IMR-90 (cell line): ENCODE measurements around the gene TOE1. TPM values are rescaled to one million over a fixed set of nuclear protein-coding genes. Genes with fewer than 3 reads are reported as not detected.

Experiments
- ATAC-seq: fragments of 200-7000 bp; cut with Tn5 transposase; 2 replicates; pipeline ENCODE4 v1.9.1; 2020; ENCODE audit warnings: low read depth, mild to moderate bottlenecking, moderate library complexity
- BruUV-seq: library from RNA; stranded (reverse); fragments of 400-500 nt; replicated peaks from 2 replicates; lab custom pipeline; 2021; lab: Mats Ljungman, UMichigan
- CTCF ChIA-PET: fragments of 300-600 bp; formaldehyde crosslinking; extraction: SDS; loops from one replicate; lab custom pipeline; 2021; ENCODE audit warnings: antibody characterized with exemption; lab: Yijun Ruan, JAX
- POLR2A ChIA-PET: fragments of 300-600 bp; sonication (Branson Sonifier 250); formaldehyde crosslinking; loops from one replicate; lab custom pipeline; 2022; ENCODE audit warnings: antibody characterized with exemption; ENCODE audit not compliant: unreplicated experiment; lab: Charles Lee
- DNase-seq: peaks from one replicate; pipeline ENCODE4 v3.0.0; 2013
- H2AFZ ChIP-seq: replicated peaks from 2 replicates; pipeline ENCODE3; 2013; ENCODE audit warnings: low read length, mild to moderate bottlenecking; ENCODE audit not compliant: poor library complexity
- H2AK5ac ChIP-seq: 2 replicates; pipeline ENCODE4 v1.6.1; 2013; ENCODE audit warnings: low read depth, low read length, inconsistent platforms
- H2AK9ac ChIP-seq: replicated peaks from 2 replicates; pipeline ENCODE3; 2013; ENCODE audit warnings: mild to moderate bottlenecking, low read depth, low read length, moderate library complexity; ENCODE audit not compliant: poor library complexity
- H2BK120ac ChIP-seq: 2 replicates; pipeline ENCODE4 v1.6.1; 2013; ENCODE audit warnings: low read depth, low read length, inconsistent platforms
- H2BK15ac ChIP-seq: 3 replicates; pipeline ENCODE4 v1.6.1; 2013; ENCODE audit warnings: low read depth, low read length, inconsistent platforms
- H2BK20ac ChIP-seq: 2 replicates; pipeline ENCODE4 v1.6.1; 2013; ENCODE audit warnings: low read depth, mild to moderate bottlenecking, inconsistent platforms, low read length, moderate library complexity
- H2BK5ac ChIP-seq: 2 replicates; pipeline ENCODE4 v1.6.1; 2013; ENCODE audit warnings: mild to moderate bottlenecking, low read depth, low read length, inconsistent platforms; ENCODE audit not compliant: poor library complexity, severe bottlenecking
- H3K14ac ChIP-seq: replicated peaks from 2 replicates; pipeline ENCODE4 v1.6.1; 2013; ENCODE audit warnings: low read depth, low read length, inconsistent platforms
- H3K18ac ChIP-seq: 2 replicates; pipeline ENCODE4 v1.6.1; 2013; ENCODE audit warnings: low read depth, low read length, control low read depth
- H3K23ac ChIP-seq: 2 replicates; pipeline ENCODE4 v1.6.1; 2013; ENCODE audit warnings: low read depth, low read length, inconsistent platforms
- H3K27ac ChIP-seq: 2 replicates; pipeline ENCODE4 v1.5.1; 2013; ENCODE audit warnings: mild to moderate bottlenecking, control low read depth, low read length; ENCODE audit not compliant: insufficient read depth
- H3K27me3 ChIP-seq: 2 replicates; pipeline ENCODE4 v1.6.1; 2013; ENCODE audit warnings: low read length; ENCODE audit not compliant: control insufficient read depth, insufficient read depth
- H3K36me3 ChIP-seq: 2 replicates; pipeline ENCODE4 v1.6.1; 2013; ENCODE audit warnings: low read length, mixed read lengths; ENCODE audit not compliant: control insufficient read depth, insufficient read depth
- H3K4ac ChIP-seq: 2 replicates; pipeline ENCODE4 v1.6.1; 2013; ENCODE audit warnings: low read depth, low read length, inconsistent platforms
- H3K4me1 ChIP-seq: 2 replicates; pipeline ENCODE4 v1.6.1; 2013; ENCODE audit warnings: low read length, mixed read lengths; ENCODE audit not compliant: control insufficient read depth, insufficient read depth
- H3K4me2 ChIP-seq: 2 replicates; pipeline ENCODE4 v1.6.1; 2013; ENCODE audit warnings: low read depth, mild to moderate bottlenecking, control low read depth, low read length, moderate library complexity
- H3K4me3 ChIP-seq: 2 replicates; pipeline ENCODE4 v1.5.1; 2013; ENCODE audit warnings: low read depth, mild to moderate bottlenecking, control low read depth, low read length, moderate library complexity; ENCODE audit not compliant: insufficient read depth
- H3K56ac ChIP-seq: 2 replicates; pipeline ENCODE4 v1.6.1; 2013; ENCODE audit warnings: low read length, inconsistent platforms; ENCODE audit not compliant: insufficient read depth; ENCODE audit errors: extremely low read depth
- H3K79me1 ChIP-seq, 2 experiments: 2 replicates each; pipeline ENCODE4 v1.6.1; 2013; ENCODE audit warnings: low read length in 2 of 2, inconsistent platforms in 1 of 2, low read depth in 1 of 2
- H3K9ac ChIP-seq: 2 replicates; pipeline ENCODE4 v1.6.1; 2013; ENCODE audit warnings: low read depth, low read length, control low read depth
- H3K9me1 ChIP-seq: 2 replicates; pipeline ENCODE4 v1.6.1; 2013; ENCODE audit warnings: low read length, inconsistent platforms; ENCODE audit not compliant: insufficient read depth
- H3K9me3 ChIP-seq: 2 replicates; pipeline ENCODE4 v1.6.1; 2013; ENCODE audit warnings: low read length; ENCODE audit not compliant: control insufficient read depth, insufficient read depth
- H4K20me1 ChIP-seq: 2 replicates; pipeline ENCODE4 v1.6.1; 2013; ENCODE audit warnings: low read length, inconsistent platforms; ENCODE audit not compliant: insufficient read depth
- H4K5ac ChIP-seq: 2 replicates; pipeline ENCODE4 v1.6.1; 2013; ENCODE audit warnings: mild to moderate bottlenecking, low read depth, low read length, control low read depth
- H4K8ac ChIP-seq, 2 experiments: 2 replicates each; pipeline ENCODE4 v1.6.1; 2013; ENCODE audit warnings: low read depth in 2 of 2, low read length in 2 of 2, control low read depth in 1 of 2, inconsistent platforms in 1 of 2
- H4K91ac ChIP-seq: 2 replicates; pipeline ENCODE4 v1.6.1; 2013; ENCODE audit warnings: low read depth, low read length, inconsistent platforms; ENCODE audit not compliant: insufficient read depth
- BHLHE40 ChIP-seq: fragments of 150-350 bp; IDR thresholded peaks from 2 replicates; pipeline ENCODE4 v1.6.1; 2016; ENCODE audit warnings: mild to moderate bottlenecking, low read depth, low read length
- CEBPB ChIP-seq: IDR thresholded peaks from 2 replicates; pipeline ENCODE4 v1.6.1; 2012; ENCODE audit warnings: low read depth, low read length, improper control_type of control experiment
- CHD1 ChIP-seq: IDR thresholded peaks from 2 replicates; pipeline ENCODE4 v1.6.1; 2012; ENCODE audit warnings: low read depth, low read length, improper control_type of control experiment
- ELK1 ChIP-seq: fragments of 150-350 bp; IDR thresholded peaks from 2 replicates; pipeline ENCODE4 v1.6.1; 2016; ENCODE audit warnings: low read depth, mild to moderate bottlenecking, low read length, moderate library complexity, borderline replicate concordance
- MAFK ChIP-seq: IDR thresholded peaks from 2 replicates; pipeline ENCODE4 v1.6.1; 2012; ENCODE audit warnings: low read depth, low read length, improper control_type of control experiment
- MAZ ChIP-seq: IDR thresholded peaks from 2 replicates; pipeline ENCODE4 v1.6.1; 2012; ENCODE audit warnings: low read depth, mild to moderate bottlenecking, low read length, improper control_type of control experiment, moderate library complexity, borderline replicate concordance
- MXI1 ChIP-seq: IDR thresholded peaks from 2 replicates; pipeline ENCODE4 v1.6.1; 2012; ENCODE audit warnings: low read depth, mild to moderate bottlenecking, low read length, moderate library complexity, borderline replicate concordance
- NFE2L2 ChIP-seq: fragments of 150-350 bp; IDR thresholded peaks from 2 replicates; pipeline ENCODE4 v1.6.1; 2016; ENCODE audit warnings: low read depth, mild to moderate bottlenecking, low read length
- POLR2A ChIP-seq: IDR thresholded peaks from 2 replicates; pipeline ENCODE4 v1.6.1; 2012; ENCODE audit warnings: mild to moderate bottlenecking, low read depth, low read length
- RAD21 ChIP-seq: IDR thresholded peaks from 2 replicates; pipeline ENCODE4 v1.6.1; 2012; ENCODE audit warnings: low read length, improper control_type of control experiment
- RCOR1 ChIP-seq: IDR thresholded peaks from 2 replicates; pipeline ENCODE4 v1.6.1; 2012; ENCODE audit warnings: mild to moderate bottlenecking, low read length, improper control_type of control experiment; ENCODE audit not compliant: insufficient replicate concordance
- RFX5 ChIP-seq: IDR thresholded peaks from 2 replicates; pipeline ENCODE4 v1.8.0; 2012; ENCODE audit warnings: low read depth, mild to moderate bottlenecking, low read length, moderate library complexity
- SMC3 ChIP-seq: fragments of 150-350 bp; IDR thresholded peaks from 2 replicates; pipeline ENCODE4 v1.6.1; 2016; ENCODE audit warnings: low read depth, mild to moderate bottlenecking, antibody characterized with exemption, low read length, moderate library complexity
- WGBS, 2 experiments: methylation state at CpG; one replicate each; pipeline versions ENCODE4 v1.1.5 to v1.1.7; 2013; ENCODE audit warnings: missing lambda C conversion rate in 2 of 2; ENCODE audit not compliant: insufficient read length in 1 of 2; ENCODE audit errors: extremely low coverage in 2 of 2; 5-methylcytosine and 5-hydroxymethylcytosine counted together
- dilution Hi-C: fragments of 300-500 bp; cut with HindIII; formaldehyde crosslinking; loops from one replicate; pipeline ENCODE4 v1.14.3; 2018; ENCODE audit warnings: low sequenced_read_pairs; ENCODE audit not compliant: unreplicated experiment
- in situ Hi-C: fragments of 300-500 bp; cut with MboI; formaldehyde crosslinking; loops from 3 replicates; pipeline ENCODE4 v1.14.3; 2019; ENCODE audit warnings: low sequenced_read_pairs, inconsistent platforms, mixed read lengths
- intact Hi-C: fragments of 100-400 bp; cut with micrococcal nuclease; formaldehyde crosslinking; loops from 2 replicates; pipeline ENCODE4 v1.10.0; 2022
- polyA plus RNA-seq, 3 experiments: library from polyadenylated mRNA; depleted of rRNA; stranded (reverse); fragments of >200 nt; gene quantifications; 2 replicates each; pipeline ENCODE4 v1.2.3, GENCODE V29; 2012; ENCODE audit warnings: low replicate concordance in 1 of 3
- total RNA-seq: library from RNA; depleted of rRNA; stranded (reverse); fragments of >200 nt; gene quantifications from 2 replicates; pipeline ENCODE4 v1.2.3, GENCODE V29; 2012
- TF ChIP-seq, protein P1 (sequence below): fragments of 150-350 bp; IDR thresholded peaks from 2 replicates; pipeline ENCODE4 v1.6.1; 2017; ENCODE audit warnings: mild to moderate bottlenecking, antibody characterized with exemption, low read length, low read depth
- TF ChIP-seq, protein P2 (sequence below): conservative IDR thresholded peaks from 2 replicates; pipeline ENCODE4 v1.5.1; 2012; ENCODE audit warnings: mild to moderate bottlenecking, low read depth, low read length, improper control_type of control experiment

The TOE1 gene
- total and polyA plus RNA-seq, 2 of the 4 experiments (the other 2 are of a cell fraction) = 15.5 to 18.6 TPM

DNA sequence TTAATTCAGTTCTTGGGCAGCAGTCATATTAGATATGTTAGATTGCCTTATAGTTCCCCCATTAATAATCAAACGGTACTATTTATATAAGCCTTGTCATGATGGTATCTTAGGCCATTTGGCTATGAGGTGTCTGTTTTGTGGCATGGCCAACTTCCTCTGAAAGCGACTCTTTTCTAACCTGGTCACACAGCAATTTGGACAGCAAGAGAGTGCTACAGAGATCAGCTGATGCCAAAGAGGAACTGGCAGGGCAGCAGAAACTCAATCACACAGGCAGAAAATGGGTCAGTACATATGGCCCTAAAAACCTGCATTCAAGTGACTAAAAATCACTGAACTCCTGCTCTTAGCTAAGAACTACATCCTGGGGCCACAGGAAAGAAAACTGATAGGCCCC lies 13.7 kb downstream of the TOE1 start:
- Histone ChIP-seq H3K4me2 (no peak overlapping the region), H3K23ac (no peak overlapping the region), H3K4me1 (peaks cover 5% of the 10 kb centered on the region; the same call in 1 of the 2 replicates), H4K8ac (no peak overlapping the region), H4K20me1 (no peaks in the 10 kb centered on the region), H3K79me1 (no peaks in the 10 kb centered on the region), H3K9me1 (0 out of 2 replicates have a peak, but pooled peaks cover 3% of the 10 kb centered on the region), H3K4ac (no peak overlapping the region), H2BK20ac (no peak overlapping the region), H3K4me3 (no peak overlapping the region), H3K27me3 (no peaks in the 10 kb centered on the region), H2BK15ac (no peak overlapping the region), H3K36me3 (no peaks in the 10 kb centered on the region), H3K27ac (no peak overlapping the region), H2BK5ac (no peak overlapping the region), H2BK120ac (no peak overlapping the region), H3K18ac (no peak overlapping the region), H2AFZ (no peak overlapping the region), H3K9me3 (no peaks in the 10 kb centered on the region), H3K14ac (no peak overlapping the region), H4K91ac (no peak overlapping the region), H3K9ac (no peak overlapping the region), H2AK5ac (no peak overlapping the region), H2AK9ac (no peak overlapping the region), H4K5ac (no peak overlapping the region), H3K56ac (no peak overlapping the region)
- ChIA-PET CTCF (no interaction called here), POLR2A (no interaction called here)
- in situ Hi-C loops = no loop called here
- no peak for DNase-seq
- BruUV-seq = no TSS peak
- intact Hi-C loops = no loop called here
- ATAC-seq = no peak
- TF ChIP-seq RAD21 (no peak), CEBPB (no peak), MXI1 (no peak), POLR2A (no peak), BHLHE40 (no peak), RCOR1 (no peak), MAZ (no peak), SMC3 (no peak), NFE2L2 (no peak), CHD1 (no peak), ELK1 (no peak), RFX5 (no peak), MAFK (no peak)
- TF ChIP-seq, protein P1, sequence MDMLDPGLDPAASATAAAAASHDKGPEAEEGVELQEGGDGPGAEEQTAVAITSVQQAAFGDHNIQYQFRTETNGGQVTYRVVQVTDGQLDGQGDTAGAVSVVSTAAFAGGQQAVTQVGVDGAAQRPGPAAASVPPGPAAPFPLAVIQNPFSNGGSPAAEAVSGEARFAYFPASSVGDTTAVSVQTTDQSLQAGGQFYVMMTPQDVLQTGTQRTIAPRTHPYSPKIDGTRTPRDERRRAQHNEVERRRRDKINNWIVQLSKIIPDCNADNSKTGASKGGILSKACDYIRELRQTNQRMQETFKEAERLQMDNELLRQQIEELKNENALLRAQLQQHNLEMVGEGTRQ = no peak
- TF ChIP-seq, protein P2, sequence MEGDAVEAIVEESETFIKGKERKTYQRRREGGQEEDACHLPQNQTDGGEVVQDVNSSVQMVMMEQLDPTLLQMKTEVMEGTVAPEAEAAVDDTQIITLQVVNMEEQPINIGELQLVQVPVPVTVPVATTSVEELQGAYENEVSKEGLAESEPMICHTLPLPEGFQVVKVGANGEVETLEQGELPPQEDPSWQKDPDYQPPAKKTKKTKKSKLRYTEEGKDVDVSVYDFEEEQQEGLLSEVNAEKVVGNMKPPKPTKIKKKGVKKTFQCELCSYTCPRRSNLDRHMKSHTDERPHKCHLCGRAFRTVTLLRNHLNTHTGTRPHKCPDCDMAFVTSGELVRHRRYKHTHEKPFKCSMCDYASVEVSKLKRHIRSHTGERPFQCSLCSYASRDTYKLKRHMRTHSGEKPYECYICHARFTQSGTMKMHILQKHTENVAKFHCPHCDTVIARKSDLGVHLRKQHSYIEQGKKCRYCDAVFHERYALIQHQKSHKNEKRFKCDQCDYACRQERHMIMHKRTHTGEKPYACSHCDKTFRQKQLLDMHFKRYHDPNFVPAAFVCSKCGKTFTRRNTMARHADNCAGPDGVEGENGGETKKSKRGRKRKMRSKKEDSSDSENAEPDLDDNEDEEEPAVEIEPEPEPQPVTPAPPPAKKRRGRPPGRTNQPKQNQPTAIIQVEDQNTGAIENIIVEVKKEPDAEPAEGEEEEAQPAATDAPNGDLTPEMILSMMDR = no peak
- WGBS, 2 experiments = 60% methylated on average over 1 of the region's 2 CpGs; no CpG with 5 or more reads in 1 of the 2 experiments
- dilution Hi-C loops = no loop called here
